NCI-H2107 treated with DMSO at 0.1 percent for 48 hours (cell line): ENCODE measurements around the gene PIK3CD.
"Not testable (repeated sequence)": the region's sequence is repeated elsewhere in the genome, so short reads cannot be mapped to it uniquely, and the experiment has no call there.

ENCODE experiments used
- DNase-seq: peaks from one replicate; lab custom pipeline; 2025; ENCODE audit not compliant: unreplicated experiment; lab: John Stamatoyannopoulos, UW

The PIK3CD gene

DNA sequence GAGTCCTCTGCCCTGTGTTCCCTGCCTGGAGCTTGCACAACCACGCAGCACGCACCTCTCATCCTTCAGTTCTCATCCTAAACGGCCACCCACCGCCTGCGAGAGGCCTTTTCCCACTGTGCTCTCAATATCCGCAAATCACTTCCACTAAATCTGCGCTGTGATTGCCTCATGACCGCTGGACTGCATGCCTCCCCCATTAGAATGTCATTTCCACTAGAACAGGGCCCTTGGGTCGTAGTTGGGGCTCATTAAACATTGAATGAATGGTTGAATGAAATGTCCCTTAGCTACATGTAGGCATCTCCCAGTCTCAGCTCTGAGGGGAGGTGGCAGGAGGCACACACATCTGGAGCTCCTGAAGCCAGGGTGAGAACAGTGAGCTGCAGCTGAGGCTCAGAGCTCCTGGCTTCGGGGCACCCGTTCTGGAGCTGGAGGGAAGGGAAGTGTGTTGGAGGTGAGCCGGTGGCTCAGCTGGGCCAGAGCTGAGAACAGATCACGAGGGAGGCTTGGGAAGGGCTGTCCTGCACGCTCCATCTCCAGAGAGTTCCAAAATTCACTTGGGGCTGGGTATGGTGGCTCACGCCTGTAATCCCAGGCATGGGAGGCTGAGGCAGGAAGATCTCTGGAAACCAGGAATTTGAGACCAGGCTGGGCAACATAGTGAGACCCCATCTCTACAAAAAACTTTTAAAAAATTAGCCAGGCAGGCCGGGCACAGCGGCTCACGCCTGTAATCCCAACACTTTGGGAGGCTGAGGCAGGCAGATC is 32.4 kb upstream of the PIK3CD start:
- DNase-seq = no peak

DNA sequence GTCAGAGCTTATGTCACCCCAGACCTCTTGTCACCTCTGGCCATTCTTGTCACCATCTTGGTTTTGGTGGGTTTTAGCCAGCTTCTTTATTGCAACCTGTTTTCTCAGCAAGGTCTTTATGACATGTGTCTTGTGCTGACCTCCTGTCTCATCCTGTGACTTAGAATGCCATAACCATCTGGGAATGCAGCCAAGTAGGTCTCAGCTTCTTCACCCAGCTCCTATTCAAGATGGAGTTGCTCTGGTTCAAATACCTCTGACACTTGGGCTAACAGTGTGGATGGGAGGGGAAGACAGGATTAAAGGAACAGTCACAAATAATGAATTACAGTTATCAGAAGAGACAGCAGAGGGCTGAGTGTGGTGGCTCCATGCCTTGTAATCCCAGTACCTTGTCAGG is 30.5 kb upstream of the PIK3CD start:
- no peak for DNase-seq

DNA sequence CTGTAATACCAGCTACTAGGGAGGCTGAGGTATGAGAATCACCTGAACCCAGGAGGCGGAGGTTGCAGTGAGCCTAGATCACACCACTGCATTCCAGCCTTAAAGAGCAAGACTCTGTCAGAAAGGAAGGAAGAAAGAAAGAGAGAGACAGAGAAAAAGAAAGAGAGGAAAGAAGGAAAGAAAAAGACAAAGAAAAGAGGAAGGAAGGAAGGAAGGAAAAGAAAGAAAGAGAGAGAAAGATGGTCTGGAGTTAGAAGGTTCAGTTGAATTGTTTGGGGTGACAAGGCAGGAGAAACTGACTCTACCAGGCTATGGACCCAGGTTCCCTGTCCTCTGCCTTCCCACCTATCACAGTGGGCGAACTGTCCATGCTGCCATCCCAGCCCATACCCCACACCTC is 27.4 kb upstream of the PIK3CD start:
- DNase-seq = no peak

DNA sequence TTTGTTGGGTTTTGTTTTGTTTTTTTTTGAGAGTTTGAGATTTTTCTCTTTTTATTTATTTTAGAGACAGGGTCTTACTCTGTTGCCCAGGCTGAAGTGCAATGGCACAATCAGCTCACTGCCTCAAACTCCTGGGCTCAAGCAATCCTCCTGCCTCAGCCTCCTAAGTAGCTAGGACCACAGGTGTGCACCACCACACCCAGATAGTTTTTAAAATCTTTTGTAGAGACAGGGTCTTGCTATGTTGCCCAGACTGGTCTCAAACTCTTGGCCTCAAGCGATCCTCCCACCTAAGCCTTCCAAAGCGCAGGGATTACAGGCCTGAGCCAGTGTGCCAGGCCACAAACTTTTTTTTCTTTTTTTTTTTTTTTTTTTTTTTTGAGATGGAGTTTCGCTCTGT is 26.5 kb upstream of the PIK3CD start:
- DNase-seq = not testable (repeated sequence)

DNA sequence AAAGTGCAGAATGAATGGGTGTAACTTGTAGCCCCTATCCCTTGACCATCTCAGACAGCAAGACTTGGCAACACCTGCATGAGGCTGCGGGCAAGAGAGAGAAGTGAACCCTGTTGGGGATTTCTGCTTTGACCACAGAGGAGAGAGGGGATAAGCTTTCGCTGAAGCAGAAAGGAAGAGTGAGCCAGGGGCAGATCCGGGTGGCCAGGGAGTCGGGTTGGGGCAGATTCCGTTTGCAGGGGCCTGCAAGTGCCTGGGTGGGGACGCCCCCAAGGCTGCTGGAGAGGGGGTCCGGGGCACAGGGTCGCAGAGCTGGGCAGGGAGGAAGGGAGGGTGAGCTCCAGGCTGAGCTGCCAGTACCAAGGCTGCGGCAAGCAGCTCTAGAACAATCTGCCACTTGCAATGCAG is 25.3 kb upstream of the PIK3CD start:
- DNase-seq = no peak

DNA sequence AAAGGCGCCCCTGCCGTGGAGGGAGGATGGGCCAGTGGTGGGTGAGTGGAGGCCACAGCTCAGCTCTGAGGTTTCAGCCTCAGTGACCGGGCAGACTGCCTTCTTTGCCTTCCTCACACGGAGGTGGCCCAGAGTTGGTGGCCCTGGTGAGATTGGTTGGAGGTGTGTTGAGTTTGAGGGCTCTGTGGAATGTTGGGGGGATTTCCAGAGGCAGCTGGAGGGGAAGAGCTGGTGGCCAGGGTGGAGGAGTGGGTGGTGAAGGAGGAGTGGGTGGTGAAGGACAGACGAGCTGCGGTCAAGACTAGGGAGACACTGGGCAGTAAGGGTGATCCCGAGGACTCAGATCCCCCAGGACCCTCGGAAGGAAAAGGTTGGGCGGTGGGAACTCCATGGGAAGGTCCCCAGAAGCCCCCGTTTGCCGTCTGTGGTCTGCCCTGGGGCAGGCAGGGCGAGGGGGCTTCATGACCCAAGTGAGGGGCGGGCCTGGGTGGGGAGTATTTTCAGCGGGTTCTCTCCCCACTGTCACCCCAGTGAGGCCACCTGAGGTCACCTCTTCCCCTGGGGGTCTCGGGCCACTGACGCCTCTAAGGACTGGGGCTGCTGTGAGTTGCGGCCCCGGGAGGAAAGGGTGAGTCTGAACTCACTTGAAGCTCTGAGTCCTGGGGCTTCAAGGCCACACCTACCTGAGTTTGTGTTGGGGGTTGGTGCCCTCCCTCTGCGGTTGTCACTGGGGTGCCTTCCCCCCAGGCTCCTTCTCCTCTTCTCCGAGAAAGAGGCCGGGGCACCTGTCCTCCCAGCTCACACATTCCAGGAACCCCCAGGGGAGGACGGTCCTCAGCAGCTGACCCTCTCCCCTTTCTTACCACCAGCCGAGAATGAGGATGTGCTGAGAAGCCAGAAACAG is 22.7 kb upstream of the PIK3CD start:
- no peak for DNase-seq

DNA sequence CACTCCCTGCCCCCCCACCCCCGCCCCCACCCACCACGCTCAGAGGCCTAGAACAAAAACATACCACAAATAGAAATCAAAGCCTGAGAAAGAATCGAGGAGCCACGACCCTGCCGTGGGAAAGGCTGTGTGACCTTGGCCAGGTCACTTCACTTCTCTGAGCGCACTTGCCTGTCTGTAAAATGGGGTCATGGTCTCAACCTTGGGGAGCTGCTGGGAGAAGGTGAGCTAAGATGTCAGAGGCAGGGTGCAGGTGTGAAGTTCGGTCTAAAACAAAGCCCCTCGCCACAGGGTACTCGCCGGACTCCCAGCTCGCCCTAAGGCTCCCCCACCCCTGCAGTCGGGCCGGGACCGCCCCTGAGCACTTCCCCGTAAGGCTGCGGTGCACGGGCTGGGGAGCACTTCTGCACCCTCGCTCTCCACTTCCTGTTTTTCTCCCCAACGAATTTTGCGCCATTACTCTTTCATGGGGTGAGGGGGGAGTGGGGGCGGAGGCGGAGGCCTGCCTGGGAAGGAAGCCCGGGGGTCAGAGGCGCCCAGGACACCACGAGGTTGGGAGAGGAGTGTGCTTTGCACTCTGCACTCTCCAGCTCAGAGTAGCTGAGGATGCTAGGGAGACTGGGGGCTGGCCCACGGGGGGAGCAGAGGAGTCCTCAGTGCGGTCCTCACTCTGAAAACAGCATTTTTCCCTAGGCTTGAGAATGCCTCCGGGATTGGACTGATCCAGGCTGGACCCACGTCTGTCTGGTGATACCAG is 21.9 kb upstream of the PIK3CD start:
- DNase-seq = no peak

DNA sequence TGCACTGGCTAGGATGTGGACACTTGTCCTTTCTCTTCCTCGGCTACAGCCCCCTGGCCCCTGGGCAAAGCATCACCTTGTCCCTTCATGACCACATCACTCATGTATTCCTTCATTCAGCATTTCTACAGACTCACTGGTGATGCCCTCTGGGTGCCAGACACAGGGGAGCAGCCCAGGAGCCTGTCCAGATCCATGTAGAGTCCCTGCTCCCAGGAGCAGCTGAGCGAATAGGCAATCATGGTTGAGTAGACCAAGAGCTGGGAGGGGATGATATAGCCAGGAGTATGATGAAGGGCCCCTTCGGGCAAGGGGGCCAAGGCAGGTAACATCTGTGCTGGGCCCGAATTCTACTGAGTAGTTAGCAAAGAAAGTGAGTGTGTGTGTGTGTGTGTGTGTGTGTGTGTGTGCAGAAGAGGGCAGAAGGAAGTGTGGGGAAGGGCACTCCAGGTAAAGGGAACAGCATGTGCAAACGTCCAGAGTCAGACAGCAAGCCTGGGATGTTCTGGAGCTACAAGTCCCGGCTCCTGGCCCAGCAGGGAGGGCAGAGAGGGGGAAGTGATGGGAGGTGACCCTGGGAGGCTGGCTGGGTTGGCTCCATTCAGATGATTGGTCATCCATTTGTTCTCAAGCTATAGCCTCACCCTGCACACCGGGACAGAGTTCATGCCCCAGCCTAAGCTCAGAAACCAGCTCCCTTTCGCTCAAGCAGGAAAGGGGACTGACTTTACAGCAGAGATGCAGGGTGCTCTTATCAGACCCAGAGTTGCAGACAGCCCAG is 21.0 kb upstream of the PIK3CD start:
- no peak for DNase-seq

DNA sequence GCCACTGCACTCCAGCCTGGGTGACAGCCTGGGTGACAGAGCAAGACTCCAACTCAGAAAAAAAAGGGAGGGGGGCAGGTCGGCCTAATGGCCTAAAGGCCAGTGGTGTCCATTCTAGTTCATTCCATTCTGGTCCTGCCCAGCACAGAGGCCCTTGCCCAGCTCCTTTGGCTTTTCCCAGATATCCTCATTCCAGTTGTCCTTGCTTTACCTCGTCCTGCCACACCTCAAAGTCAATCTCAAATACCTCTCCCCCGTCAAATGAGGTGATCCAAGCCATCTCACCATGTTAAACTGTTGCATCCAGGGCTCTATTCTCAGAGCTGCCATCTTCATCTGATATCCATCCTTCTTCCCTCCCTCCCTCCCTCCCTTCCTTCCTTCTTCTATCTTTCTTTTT is 19.9 kb upstream of the PIK3CD start:
- DNase-seq = no peak

DNA sequence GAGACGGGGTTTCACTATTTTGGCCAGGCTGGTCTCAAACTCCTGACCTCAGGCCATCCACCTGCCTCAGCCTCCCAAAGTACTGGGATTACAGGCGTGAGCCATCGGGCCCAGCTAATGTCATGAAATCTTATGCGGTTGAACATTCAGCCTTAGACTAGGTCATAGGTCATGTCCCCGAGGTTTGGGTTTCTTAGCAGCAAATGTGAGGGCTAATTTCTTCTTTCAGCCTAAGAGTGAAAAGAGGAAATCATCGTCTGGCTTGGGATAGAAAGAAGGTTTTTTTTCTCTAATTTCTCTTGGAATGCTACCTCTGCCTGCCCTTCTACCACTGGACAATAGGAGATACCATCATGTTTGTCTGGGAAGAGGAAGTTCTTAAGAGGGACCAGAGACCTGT is 18.0 kb upstream of the PIK3CD start:
- no peak for DNase-seq

DNA sequence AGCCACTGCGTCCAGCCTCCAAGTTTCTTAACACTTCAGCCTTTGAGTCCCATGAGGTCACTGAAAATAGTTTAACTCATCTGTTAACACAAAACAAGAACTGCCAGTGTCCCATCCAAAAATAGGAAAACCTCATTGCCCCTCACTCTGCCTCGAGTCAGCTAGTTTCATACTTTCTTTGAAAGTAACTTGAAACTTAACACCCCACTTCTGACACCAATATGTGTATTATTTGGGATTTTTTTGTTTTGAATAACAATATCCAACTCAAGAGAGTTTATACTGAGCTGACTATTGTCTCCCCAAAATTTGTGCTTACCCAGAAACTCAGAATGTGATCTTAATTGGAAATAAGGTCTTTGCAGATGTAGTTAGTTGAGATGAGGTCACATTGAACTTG is 16.9 kb upstream of the PIK3CD start:
- DNase-seq = no peak

DNA sequence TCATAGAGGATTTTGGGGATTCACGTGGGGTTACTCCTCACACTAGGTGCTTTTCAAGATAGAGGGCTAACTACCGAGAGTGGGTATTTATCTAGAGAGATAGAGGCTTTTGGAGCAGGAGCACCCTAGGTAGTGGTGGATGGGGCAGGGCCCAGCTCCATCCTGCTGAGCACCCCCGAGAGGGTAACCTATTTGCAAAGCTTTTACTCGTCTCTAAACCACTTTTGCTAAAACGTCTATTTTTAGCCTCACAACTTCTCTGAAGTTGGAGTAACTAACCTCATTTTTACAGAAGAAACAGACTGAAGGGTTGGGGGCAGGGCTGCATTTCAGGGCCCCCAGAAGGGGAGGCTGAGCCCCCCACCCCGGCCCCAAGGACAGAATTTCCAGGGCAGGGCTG is 12.3 kb upstream of the PIK3CD start:
- DNase-seq = no peak

DNA sequence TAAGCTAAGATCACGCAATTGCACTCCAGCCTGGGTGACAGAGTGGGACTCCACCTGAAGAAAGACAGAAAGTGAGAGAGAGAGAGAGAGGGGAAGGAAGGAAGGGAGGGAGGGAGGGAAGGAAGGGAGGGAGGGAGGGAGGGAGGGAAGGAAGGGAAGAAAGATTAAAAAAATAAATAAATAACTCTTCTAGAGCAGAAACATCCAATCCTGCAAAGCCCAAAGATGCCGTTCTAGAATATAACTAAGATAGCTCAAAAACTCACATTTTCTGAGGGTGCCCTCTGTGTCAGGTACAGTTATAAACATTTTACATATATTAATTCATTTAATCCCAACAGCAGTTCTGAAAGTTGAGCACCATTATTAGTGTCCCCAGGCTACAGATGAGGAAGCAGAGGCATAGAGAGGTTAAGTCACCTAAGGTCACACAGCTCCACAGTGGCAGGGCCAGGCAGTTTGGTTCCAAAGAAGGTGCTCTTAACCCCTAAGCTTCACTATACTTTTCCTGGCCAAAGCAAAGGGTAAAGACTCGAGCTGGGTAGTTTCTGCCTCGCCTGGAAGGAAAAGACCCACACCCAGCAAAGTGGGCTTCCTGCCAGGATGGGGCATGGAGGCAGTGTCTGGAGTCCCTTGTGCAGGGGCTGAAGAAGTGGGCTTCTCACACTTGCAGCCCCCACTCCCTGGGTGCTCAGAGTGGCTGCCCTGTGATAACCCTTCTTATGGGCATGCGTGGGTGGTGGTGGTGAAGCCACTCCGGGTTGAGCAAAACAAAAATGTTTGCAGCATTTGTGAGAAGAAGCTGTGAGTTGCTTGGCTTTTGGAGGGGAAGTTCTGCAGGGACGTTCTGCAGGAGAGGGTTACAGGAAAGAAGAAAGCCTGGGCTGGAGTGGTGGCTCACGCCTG is 7.9 kb upstream of the PIK3CD start:
- DNase-seq = no peak

DNA sequence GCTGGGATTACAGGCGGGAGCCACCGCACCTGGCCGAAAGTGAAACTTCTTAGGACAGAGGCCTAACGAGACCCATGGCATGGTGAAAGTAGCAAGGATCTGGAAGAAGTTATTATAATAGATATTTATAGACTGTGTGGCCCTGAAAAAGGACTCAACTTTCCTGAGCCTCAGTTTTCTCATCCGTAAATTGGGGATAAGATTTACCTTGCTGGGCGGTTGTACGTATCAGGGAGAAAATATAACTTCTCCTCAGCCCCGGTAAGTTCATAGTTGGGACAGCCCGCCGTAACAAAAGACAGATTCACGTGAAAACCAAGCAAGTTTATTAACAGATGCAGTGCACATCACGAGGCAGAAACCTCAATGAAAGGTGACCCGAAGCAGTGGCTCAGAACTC is 5.5 kb upstream of the PIK3CD start:
- DNase-seq = no peak

DNA sequence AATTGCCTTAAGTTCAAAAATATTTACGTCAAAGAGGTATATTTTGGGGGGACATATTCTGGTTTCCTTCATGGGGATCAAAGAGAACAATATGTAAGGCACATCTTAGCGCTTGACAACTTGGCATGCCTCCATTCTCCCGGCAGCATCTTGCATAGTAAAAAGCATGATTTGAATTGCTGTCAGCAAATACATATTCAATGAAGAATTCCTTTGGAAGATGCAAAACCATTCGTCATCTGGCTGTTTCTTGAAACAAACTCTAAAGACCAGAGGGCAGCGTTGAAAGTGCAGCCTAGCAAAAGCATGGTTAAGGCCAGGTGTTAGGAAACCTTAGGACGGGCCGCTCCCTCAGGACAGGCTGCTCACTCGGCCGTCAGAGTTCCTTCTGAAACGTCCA is 3.4 kb upstream of the PIK3CD start:
- no peak for DNase-seq

DNA sequence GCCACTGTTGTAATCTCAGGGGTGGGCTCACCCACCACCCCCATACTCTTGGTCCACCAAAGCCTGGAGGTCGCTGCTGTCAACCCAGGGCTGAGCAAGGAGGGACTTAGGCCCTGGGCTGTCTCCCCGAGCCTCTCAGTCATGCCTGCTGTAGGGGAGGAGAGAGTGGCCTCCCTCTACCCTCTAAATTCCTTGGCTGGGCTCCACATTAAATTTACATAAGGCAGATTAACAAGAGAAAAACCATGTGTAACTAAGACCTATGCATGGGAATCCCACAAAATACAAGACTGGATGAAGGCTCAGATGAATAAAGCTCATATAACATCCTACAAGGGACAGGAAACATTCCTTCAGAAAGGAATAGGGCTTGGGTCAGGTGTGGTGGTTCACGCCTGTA is 1.8 kb upstream of the PIK3CD start:
- no peak for DNase-seq

DNA sequence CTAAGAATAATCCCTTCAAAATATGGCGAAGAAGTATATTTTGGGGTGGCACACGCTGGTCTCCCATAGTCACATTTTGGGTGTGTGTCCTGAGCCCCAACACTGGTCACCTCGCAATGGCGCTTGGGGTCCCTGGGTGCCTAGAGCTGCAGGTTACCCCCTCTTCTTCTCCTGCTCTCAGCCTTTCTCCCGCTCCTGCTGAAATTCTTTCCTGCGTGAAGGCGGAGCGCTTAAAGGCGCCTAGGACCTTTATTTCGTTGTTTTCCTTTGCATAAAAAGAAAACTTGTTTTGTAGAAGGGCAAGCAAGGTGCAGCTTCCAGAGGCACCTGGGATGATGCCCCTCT is 339 bp upstream of the PIK3CD start:
- DNase-seq = no peak

DNA sequence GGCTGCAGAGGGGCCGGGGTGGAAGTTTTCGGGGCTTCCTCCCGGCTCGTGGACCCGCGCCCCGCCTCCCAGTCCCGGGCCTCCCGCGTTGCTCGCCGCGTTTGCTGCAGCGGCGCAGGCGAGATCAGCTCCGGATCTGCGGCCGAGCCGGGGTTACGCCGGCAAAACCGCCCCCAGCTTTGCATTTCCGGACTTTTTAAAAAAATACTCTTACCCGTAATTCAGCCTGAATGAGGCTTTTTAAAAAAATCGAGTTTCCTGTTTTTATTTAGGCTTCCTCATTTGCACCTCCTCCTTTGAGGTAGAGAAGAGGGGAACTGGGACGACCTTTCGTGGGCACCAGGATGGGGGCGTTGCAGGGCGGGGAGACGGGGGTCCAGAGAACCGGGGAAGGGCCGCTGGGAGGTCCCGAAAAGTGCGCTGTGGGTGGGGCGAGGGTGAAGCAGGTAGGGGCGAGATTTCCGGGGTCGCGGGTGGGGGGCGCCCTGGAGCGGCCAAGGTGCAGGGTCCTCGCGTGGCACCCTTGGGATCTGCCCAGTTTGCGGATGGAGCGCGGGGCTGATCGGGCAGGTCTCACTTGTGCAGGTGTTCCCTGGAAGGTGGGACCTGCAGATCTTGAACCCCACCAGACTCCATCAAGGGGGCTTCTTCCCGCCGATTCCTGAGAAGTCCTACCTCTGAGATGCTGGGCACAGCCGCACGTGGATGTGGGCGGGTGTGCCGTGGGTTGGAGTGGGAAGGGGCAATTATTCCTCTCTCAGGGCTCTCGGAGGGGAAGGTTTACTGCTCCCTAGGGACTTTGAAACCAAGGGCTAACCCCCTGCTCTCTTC is 1.1 kb downstream of the PIK3CD start:
- no peak for DNase-seq

DNA sequence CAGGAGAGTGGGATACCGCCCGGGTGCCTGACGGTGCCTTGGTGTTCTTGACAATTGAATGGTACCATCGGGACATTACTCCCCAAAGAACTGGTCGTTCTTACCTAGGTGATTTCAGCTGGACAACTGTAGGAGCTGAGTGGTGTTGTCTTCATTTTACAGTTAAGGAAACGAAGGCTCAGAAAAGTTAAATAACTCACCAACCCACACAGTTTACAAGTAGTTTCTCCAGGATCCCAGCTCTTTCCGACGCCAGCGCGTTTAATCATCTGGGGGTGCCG is 1.6 kb downstream of the PIK3CD start:
- no peak for DNase-seq
